Cardiac muscle cell (in vitro differentiated cells and primary cell): ENCODE measurements around the gene LATS1. TPM values are rescaled to one million over a fixed set of nuclear protein-coding genes. Genes with fewer than 3 reads are reported as not detected.

Experiments used
- DNase-seq, 2 donors: peaks; one replicate each; pipeline versions ENCODE4 v3.0.0 to v3.0.0-alpha.2; 2010 to 2017; ENCODE audit warnings: low read depth in 1 of 2, low spot score in 1 of 2
- H3K27ac ChIP-seq: fragments of 200-600 bp; sonication (generic); 2 replicates; pipeline ENCODE4 v1.5.1; 2016
- H3K27me3 ChIP-seq: fragments of 200-600 bp; sonication (generic); 2 replicates; pipeline ENCODE4 v1.6.0; 2016; ENCODE audit warnings: control low read depth
- H3K36me3 ChIP-seq: fragments of 200-600 bp; sonication (generic); 2 replicates; pipeline ENCODE4 v1.5.1; 2016; ENCODE audit warnings: control low read depth
- H3K4me1 ChIP-seq: fragments of 200-600 bp; sonication (generic); 2 replicates; pipeline ENCODE4 v1.8.1; 2017; ENCODE audit warnings: low read depth, mild to moderate bottlenecking, mixed run types
- H3K4me3 ChIP-seq: fragments of 200-600 bp; sonication (generic); 2 replicates; pipeline ENCODE4 v1.5.1; 2016; ENCODE audit warnings: mild to moderate bottlenecking
- H3K9me3 ChIP-seq: fragments of 200-600 bp; sonication (generic); 2 replicates; pipeline ENCODE4 v1.5.1; 2017; ENCODE audit warnings: low read depth, mild to moderate bottlenecking, control low read depth
- CTCF ChIP-seq: IDR thresholded peaks from 2 replicates; pipeline ENCODE4 v1.5.1; 2012; ENCODE audit warnings: low read depth, mild to moderate bottlenecking, low read length
- polyA plus RNA-seq: library from polyadenylated mRNA; unstranded; fragments of >200 nt; fragmentation: Nextera tagmentation; extraction: Ambion mirVana; gene quantifications from 2 replicates; pipeline ENCODE4 v1.2.1, GENCODE V29; 2016
- total RNA-seq: library from RNA; depleted of rRNA; stranded (reverse); fragments of >200 nt; gene quantifications from 2 replicates; pipeline ENCODE4 v1.2.3, GENCODE V29; 2016

The LATS1 gene
- total RNA-seq (9.9 and 13.2 TPM in 2 replicates), polyA plus RNA-seq (7.2 and 11.3 TPM in 2 replicates)

- no peaks in the 10 kb centered on the region for H3K9me3 ChIP-seq
- H3K27ac ChIP-seq = peak within 1 kb of the TSS; percentile 97
- peak within 1 kb of the TSS; percentile 46 for H3K4me3 ChIP-seq
- DNase-seq = peak; percentile 90
- no peaks in the 10 kb centered on the region for H3K27me3 ChIP-seq
- H3K4me1 ChIP-seq = peaks cover 12% of the 10 kb centered on the region
- H3K36me3 ChIP-seq = no peaks in the 10 kb centered on the region
- TF ChIP-seq CTCF = no peak
These were observed at the start of gene LATS1 for GRCh38 chr6:149717588-149718458. Gene LATS1, minus strand, starts transcription at chr6:149718101. Its CDS starts 15,975 bp downstream, at chr6:149702126.

GRCh38 chr6:149766156-149766769 lies 48.4 kb upstream of the LATS1 start:
- Histone ChIP-seq H3K27me3 (no peaks in the 10 kb centered on the region), H3K4me1 (no peaks in the 10 kb centered on the region), H3K4me3 (no peak overlapping the region), H3K9me3 (peaks cover 3% of the 10 kb centered on the region), H3K27ac (no peak overlapping the region), H3K36me3 (peaks cover 7% of the 10 kb centered on the region)
- peak in 1 of 2 donors; percentile 91 for DNase-seq
- TF ChIP-seq CTCF = no peak

GRCh38 chr6:149763866-149764265 lies 46.0 kb upstream of the LATS1 start:
- Histone ChIP-seq H3K4me3 (no peak overlapping the region), H3K27ac (no peak overlapping the region), H3K9me3 (peaks cover 3% of the 10 kb centered on the region), H3K4me1 (no peaks in the 10 kb centered on the region), H3K27me3 (no peaks in the 10 kb centered on the region), H3K36me3 (peaks cover 4% of the 10 kb centered on the region)
- TF ChIP-seq CTCF = no peak
- DNase-seq = no peak

- Histone ChIP-seq H3K27ac (no peak overlapping the region), H3K4me1 (no peaks in the 10 kb centered on the region), H3K9me3 (peaks cover 3% of the 10 kb centered on the region), H3K4me3 (no peak overlapping the region), H3K27me3 (no peaks in the 10 kb centered on the region), H3K36me3 (peaks cover 4% of the 10 kb centered on the region)
- no peak for TF ChIP-seq CTCF
- no peak for DNase-seq
These were observed 43.5 kb upstream of the LATS1 start for GRCh38 chr6:149761438-149761837.

- DNase-seq = no peak
- Histone ChIP-seq H3K4me3 (no peak overlapping the region), H3K4me1 (no peaks in the 10 kb centered on the region), H3K36me3 (no peaks in the 10 kb centered on the region), H3K9me3 (no peaks in the 10 kb centered on the region), H3K27ac (no peak overlapping the region), H3K27me3 (no peaks in the 10 kb centered on the region)
- TF ChIP-seq CTCF = no peak
These were observed 38.3 kb upstream of the LATS1 start for GRCh38 chr6:149756261-149756636.
